HG03095 (cell line): ENCODE measurements around the gene GLT1D1.
"Not testable (repeated sequence)": the region's sequence is repeated elsewhere in the genome, so short reads cannot be mapped to it uniquely, and the experiment has no call there.

Source experiments
- ATAC-seq: cut with Tn5 transposase; IDR thresholded peaks from one replicate; pipeline ENCODE4 v1.9.1; 2021; ENCODE audit warnings: moderate library complexity; ENCODE audit not compliant: unreplicated experiment

GLT1D1 gene

DNA sequence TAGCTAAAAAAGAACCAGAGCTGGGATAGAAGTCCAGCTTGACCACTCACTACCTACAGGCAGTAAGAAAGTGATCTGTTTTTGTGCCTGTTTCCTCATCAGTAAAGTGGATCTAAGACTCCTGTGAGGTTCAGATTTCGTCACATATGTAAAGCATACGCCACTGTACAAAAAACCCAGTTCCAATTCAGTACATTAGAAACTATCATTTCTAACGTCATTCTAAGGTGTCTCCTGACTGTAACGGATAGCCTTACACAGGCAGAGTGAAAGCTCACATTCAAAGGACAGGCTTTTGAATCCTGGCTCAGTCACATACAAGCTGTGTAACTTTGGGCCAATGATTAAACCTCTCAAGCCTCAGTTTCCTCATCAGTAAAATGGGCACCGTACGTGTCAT is 33.0 kb upstream of the GLT1D1 start:
- no peak for ATAC-seq

DNA sequence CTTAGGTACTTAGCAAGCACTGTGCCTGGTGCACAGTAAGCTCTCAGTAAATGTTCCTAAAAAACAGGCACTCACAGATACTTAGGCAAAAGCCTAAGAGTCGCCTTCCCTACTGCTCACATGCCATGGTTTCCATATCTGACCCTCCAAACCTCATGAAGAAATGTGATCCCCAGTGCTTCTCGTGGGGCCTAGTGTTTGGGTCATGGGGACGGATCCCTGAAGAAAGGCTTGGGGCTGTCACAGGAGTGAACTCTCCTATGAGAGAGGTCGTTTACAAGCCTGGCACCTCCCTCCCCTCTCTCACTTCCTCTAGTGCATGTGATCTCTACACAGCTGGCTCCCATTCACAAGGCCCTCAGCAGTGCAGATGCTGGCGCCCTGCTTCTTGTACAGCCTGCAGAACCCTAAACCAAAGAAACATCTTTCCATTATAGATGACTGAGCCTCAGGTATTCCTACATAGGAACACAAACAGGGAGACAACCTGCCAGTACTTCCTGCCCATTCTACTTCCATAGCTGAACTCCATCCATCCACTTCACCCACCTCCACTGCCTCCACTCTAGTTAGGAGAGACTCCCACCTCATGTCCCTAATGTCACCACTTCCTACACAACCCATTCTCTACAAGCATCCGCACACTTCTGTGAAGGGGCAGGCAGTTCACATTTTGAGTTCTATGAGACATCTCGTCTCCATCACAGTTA is 32.4 kb upstream of the GLT1D1 start:
- peak; percentile 55 for ATAC-seq

DNA sequence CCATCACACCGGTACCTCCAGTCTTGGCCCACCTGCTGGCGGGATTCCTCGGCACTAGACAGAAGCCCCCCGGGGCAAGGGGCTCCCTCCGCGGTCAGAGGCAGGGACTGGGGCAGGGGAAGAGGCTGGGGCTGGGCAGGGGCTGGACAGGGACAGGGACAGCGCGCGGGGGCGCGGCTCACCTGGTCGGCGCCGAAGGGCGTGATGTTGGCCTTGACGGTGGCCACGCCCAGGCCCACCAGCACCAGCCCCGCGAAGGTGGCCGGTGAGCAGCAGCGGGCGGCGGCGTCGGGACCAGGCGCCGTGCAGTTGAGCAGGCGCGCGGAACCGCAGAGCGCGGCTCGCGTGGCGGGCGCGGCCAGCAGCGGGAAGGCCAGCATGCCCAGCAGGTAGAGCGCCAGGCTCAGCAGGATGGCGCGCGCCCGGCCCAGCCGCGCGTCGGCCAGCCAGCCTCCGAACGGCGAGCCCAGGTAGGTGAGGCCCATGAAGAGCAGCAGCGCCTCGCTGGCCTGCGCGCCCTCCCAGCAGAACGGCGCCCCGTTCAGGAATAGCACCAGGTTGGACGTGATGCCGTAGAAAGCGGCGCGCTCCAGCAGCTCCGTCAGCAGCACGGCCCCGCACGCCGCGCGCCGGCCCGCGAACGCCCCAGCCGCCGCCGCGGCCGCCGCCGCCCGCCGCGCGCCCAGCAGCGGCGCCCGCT is 29.9 kb upstream of the GLT1D1 start:
- peak; percentile 8 for ATAC-seq

DNA sequence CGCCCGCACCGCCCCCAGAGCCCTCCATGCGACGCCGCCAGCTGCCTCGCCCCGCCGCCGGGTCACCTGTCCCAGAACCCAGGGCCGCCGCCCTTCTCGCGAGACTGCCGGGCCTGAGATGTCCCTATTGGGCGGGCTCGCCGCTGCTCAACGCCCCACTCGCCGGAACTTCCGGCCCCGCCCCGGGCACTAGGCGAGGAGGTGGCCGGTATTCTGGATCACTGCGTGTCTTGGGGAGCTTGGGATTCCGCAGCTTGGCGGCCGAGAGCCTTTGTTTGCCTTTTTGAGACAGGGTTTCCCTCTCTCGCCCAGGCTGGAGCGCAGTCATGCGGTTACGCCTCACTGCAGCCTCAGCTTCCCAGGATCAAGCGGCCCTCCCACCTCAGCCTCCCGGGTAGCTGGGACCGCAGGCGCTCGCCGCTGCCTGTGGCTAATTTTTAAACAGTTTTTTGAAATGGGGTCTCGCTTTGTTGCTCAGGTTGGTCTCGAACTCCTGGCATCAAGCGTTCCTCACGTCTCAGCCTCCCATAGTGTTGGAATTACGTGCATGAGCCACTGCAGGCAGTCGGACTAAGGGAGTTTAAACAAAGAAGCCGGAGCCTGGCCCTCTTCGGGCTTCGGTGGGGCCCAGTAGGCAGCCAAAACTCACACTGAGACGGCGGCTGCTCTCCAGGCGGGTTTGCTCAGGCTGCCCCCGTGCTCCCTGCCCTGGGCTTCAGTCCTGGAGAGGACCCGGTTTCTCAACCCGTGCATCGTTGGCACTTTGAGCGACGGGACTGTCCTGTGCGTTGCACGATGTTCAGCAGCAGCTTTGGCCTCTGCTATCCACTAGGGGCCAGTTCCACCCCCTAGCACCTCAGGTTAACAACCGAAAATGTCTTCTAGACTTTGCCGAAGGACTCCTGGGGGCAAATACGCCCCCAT is 29.1 kb upstream of the GLT1D1 start, which contains the start of gene SLC15A4:
SLC15A4 (minus strand) TSS at position 43 of the 924 bp plus-strand sequence; CDS start at position 28, 15 bp downstream.
- peak; percentile 76 for ATAC-seq

DNA sequence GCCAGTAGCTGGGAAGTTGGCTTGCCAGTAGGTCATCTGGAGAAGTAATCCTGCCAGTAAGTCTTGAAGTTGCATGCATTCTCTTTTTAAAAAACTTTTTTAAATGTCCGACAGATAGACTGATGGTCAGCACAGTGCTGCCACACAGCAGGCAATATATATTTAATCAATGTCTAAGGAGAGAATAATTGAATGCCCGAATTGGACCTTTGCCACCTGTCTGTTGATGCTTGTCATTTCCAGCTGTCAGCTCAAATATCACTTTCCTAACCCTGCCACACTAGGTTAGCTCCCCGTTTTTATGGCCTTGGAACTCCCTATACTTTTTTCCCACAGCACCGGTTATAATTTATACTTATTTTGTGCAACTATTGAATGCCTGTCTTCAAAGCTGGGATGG is 27.4 kb upstream of the GLT1D1 start:
- ATAC-seq = no peak

DNA sequence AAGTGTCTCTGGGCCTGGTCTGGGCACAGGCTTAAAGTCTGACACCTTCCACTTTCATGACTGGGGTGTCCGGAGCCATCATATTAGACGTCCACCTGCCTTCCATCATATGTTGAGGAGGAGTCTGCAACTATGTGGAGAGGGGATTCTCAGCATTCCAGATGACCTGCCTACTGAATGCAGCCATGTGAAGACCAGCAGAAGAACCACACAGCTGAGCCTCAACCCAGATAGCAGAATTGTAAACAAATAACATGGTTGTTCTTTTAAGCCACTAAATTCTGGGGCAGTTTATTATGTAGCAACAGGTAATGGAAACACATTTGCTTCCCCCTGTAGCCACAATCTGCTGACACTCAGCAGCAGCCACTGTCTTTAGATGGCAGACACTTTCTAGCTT is 25.6 kb upstream of the GLT1D1 start:
- ATAC-seq = no peak

DNA sequence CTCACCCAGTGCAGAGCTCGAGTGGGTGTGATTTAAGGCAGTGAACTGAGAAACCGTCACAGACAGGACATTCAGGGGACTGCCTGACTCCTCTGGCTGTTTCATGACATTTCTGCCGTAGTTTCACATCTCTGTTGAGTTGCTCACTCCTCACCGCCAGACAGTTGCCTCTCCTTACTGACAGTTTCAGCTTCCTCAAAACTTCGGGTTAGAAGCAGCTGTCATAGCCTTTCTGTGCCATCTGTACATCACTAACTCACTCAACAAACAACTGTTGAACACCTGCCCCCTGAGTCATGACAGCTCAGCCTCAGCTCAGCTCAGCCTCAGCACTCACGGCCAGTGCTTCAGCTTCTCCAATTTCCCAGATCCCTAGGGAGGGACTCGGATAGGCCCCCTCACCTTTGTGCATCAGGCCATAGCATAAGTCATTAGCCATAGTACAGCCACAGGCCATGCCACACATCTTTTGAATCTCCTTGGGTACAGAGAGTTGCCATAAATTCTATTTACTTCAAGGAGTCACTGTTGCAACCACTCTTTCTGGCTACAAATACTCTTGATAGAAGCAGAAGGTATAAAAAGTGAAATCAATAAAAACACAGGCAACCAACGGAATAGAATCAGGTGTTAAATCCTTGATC is 23.3 kb upstream of the GLT1D1 start:
- ATAC-seq = peak; percentile 86

DNA sequence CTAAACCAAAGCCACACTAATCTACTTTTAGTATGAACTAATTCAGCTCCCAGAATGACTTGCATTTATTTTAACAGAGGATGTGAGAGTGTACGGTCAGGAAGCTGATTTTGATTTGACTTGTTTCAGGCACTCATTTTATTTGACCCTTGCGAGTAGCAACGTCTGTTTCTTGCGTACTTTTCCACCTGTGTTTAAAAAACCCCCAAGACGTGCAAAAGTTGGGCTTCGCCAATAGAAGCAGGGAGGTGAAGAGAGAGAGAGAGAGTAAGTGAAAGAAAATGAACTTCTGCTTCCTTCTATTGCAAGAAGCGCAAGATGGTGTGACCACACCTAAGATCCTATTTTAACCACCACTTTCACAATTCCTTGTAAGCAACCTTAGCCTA is 22.8 kb upstream of the GLT1D1 start:
- ATAC-seq = peak; percentile 53

DNA sequence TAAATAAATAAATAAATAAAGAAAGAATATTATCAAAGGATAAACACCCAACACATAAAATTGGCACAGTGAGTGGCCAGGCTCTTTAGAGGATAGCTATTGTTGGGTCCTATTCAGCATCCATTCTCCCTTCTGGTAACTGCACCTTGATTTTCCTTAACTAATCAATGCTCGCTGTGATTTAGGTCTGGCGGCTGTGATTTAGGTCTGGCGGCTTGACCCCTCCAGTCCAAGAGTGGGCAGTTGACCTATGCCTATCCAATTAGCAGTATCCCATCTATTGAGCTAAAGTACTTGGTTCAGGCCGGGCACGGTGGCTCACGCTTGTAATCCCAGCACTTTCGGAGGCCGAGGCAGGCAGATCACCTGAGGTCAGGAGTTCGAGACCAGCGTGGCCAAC is 19.9 kb upstream of the GLT1D1 start:
- no peak for ATAC-seq

DNA sequence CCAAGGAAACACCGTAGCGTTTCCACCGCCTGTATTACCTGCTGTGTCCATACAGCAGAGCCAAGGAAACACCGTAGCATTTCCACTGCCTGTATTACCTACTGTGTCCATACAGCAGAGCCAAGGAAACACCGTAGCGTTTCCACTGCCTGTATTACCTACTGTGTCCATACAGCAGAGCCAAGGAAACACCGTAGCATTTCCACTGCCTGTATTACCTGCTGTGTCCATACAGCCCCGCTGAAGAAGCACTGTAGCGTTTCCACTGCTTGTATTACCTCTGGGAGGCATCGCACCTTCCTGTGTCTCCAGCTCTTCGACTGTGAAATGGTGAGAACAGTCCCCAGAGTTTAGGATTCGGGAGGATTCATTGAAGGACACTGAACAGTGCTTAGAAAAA is 13.4 kb upstream of the GLT1D1 start:
- ATAC-seq = not testable (repeated sequence)

DNA sequence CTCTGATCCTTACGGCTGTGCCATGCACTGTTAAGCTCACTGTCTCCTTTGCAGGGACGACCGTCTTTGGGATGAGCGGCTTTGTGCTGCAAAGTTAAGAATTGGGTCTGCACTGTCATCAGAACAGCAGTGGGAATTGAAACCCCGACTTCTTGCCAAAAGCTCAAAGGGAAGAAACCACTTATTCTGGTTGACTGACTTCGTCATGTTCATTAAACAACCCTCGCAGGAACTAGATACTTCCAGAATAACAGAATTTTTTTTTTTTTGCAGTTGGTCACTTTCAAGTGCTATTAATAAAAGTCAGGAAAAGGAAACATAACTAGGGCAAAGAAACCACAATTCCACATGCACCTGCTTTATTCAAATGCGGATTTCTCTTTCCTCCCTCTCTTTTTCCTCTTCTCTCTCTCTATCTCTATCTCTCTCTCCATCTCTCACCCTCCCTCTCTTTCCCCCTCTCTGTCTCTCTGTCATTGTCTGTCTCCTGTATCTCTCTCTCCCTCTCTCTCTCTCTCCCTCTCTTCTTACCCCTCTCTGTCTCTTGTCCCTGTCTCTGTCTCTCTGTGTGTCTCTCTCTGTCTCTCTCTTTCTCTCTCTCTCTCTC is 12.3 kb upstream of the GLT1D1 start:
- ATAC-seq = peak; percentile 79

DNA sequence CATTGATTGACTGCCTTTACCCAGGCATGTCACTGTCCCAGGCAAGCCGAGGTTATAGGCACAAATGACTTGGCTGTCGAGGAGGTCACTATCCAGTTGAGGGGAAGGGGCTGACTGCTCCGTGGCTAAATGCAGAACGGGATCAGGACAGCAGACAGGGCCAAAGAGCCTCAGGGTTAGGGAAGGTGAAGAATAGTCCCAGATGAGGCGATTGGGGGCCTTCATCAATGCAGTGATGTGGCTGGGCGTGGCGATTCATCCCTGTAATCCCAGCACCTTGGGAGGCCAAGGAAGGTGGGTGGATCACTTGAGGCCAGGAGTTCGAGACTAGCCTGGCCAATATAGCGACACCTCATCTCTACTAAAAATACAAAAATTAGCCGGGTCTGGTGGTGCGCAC is 10.7 kb upstream of the GLT1D1 start:
- no peak for ATAC-seq

DNA sequence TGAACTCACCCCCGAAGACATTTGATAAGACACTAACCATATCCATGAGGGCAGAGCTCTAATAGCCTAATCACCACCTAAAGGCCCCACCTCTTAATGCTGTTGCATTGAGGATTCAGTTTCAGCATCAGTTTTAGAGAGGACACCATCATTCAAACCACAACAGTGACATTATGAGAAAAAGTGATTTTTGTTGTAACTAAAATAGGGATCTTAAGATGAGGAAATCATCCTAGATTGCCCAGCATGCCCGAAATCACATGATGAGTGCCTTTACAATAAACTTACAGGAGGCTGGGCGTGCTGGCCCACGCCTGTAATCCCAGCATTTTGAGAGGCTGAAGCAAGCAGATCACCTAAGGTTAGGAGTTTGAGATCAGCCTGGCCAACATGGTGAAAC is 9.7 kb upstream of the GLT1D1 start:
- ATAC-seq = no peak

DNA sequence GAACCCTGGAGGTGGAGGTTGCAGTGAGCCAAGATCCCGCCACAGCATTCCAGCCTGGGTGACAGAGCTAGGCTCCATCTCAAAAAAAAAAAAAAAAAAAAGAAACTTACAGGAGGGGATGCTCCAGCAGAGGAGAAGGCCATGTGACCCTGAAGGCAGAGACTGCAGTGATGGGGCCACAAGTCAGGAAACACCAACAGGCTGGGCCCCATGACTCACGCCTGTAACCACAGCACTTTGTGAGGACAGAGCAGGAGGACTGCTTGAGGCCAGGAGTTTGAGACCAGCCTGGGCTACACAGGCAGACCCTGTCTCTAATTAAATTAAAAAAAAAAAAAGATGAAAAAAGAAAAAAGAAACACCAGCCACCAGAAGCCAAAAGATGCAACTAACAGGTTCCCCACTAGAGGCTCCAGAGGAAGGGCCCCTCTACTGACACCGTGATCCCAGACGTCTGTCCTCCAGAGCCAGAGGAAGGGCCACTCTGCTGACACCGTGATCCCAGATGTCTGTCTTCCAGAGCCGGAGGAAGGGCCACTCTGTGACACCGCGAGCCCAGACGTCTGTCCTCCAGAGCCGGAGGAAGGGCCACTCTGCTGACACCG is 9.1 kb upstream of the GLT1D1 start:
- no peak for ATAC-seq

DNA sequence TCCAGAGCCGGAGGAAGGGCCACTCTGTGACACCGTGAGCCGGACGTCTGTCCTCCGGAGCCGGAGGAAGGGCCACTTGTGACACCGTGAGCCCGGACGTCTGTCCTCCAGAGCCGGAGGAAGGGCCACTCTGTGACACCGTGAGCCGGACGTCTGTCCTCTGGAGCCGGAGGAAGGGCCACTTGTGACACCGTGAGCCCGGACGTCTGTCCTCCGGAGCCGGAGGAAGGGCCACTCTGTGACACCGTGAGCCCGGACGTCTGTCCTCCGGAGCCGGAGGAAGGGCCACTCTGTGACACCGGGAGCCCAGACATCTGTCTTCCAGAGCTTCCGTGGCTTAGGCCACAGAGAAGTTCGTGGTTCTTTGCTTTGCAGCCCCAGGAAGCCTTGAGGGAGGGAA is 6.6 kb upstream of the GLT1D1 start:
- ATAC-seq = not testable (repeated sequence)

DNA sequence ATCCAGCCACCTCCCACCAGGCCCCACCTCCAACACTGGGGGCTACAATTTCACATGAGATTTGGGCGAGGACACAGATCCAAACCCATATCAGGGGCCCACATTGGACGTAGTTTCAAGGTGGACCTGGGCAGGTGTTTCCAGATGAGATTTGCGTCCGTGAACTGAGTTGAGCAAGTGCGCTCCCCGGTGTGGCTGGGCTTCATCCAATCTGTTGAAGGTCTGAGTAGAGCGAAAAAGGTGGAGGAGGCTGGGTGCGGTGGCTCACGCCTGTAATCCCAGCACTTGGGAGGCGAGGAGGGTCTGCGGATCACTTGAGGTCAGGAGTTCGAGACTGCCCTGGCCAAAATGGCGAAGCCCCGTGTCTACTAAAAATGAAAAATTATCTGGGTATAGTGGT is 4.9 kb upstream of the GLT1D1 start:
- no peak for ATAC-seq

DNA sequence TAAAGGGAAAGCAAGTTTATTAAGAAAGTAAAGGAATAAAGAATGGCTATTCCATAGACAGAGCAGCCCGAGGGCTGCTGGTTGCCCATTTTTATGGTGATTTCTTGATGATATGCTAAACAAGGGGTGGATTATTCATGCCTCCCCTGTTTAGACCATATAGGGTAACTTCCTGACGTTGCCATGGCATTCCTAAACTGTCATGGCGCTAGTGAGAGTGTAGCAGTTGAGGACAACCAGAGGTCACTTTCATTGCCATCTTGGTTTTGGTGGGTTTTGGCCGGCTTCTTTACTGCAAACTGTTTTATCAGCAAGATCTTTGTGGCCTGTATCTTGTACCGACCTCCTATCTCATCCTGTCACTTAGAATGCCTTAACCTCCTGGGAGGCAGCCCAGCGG is 3.5 kb upstream of the GLT1D1 start:
- not testable (repeated sequence) for ATAC-seq

DNA sequence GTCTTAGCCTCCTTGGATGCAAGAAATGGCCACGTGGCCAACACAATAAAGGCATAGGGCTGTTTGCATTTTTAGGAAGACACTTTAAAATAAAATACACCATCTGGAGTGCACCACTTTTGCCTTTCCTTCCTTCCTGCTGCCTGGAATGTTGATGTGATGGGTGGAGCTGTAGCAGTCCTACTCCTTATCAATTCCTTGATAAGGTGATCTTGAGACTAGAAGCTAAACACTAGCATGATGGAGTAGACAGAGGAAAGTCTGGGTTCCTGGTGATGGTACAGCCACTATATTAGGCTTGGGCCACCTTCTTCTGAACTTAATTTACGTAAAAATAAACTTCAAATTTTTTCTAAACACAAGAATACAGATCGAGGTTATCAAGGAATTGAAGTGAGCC is 2.9 kb upstream of the GLT1D1 start:
- no peak for ATAC-seq

DNA sequence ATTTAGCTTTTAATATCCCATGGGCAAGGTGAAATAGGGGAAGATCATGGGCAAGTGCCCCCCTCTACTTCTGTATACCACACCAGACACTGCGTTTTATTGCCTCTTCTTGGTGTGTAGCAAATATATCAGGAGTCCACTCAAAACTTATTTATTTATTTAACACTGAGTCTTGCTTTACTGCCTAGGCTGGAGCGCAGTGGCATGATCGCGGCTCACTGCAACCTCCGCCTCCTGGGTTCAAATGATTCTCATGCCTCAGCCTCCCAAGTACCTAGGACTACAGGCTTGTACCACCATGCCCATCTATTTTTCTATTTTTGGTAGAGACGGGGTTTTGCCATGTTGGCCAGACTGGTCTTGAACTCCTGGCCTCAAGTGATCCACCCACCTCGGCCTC is 1.8 kb upstream of the GLT1D1 start:
- not testable (repeated sequence) for ATAC-seq

DNA sequence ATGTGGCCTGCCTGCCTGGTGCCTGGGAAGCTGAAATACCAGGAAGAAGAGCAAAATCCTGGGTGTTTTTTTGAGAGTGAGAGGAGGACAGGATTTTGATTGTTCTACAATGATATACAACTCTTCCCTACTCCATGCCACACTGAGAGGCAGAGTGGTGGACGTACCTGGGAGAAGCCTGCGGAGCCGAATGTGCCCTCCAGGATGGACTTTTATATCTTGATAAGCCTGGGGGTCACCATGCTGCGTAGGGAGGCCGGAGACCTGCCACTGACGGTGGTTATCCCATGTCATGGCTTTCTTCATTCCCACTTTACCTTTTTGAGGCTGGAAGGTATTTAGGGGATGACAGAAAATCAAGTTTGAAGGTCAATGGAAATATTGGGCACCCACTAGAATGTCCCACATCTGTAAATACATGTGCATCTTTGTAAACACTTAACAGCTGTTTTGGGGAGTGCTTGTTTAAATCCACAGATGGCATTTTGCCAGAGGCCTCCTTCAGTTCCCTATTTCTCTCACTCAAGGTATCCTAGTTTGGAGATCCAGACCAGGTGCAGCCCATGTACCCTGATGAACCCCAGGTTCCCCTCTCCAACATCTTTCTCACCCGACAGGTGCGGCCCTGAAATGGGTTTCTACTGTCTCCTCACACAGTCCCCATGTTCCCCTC is 1.1 kb upstream of the GLT1D1 start:
- ATAC-seq = no peak
